ENCODE measurements around the gene LACTBL1.

- TF ChIP-seq EZH2 (IDR thresholded peaks at IDR 0.05; ENCODE audit: borderline replicate concordance, insufficient read depth, low read depth, low read length, poor library complexity, severe bottlenecking): no peak
- TF ChIP-seq, protein P1, sequence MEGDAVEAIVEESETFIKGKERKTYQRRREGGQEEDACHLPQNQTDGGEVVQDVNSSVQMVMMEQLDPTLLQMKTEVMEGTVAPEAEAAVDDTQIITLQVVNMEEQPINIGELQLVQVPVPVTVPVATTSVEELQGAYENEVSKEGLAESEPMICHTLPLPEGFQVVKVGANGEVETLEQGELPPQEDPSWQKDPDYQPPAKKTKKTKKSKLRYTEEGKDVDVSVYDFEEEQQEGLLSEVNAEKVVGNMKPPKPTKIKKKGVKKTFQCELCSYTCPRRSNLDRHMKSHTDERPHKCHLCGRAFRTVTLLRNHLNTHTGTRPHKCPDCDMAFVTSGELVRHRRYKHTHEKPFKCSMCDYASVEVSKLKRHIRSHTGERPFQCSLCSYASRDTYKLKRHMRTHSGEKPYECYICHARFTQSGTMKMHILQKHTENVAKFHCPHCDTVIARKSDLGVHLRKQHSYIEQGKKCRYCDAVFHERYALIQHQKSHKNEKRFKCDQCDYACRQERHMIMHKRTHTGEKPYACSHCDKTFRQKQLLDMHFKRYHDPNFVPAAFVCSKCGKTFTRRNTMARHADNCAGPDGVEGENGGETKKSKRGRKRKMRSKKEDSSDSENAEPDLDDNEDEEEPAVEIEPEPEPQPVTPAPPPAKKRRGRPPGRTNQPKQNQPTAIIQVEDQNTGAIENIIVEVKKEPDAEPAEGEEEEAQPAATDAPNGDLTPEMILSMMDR (IDR thresholded peaks at IDR 0.05): no peak
These were observed 54.7 kb downstream of the LACTBL1 start for GRCh38 chr1:22917989-22918388.
